Effector memory CD4-positive, alpha-beta T cell (primary cell): ENCODE results near the gene ZSCAN20.

Experiments
- DNase-seq, 3 donors: peaks; one replicate each; pipeline ENCODE4 v3.0.0-alpha.2; 2020
- H3K27ac ChIP-seq: 2 replicates; pipeline ENCODE4 v1.7.0; 2013; ENCODE audit warnings: mild to moderate bottlenecking, low read length, moderate library complexity; ENCODE audit not compliant: insufficient read depth, poor library complexity, severe bottlenecking
- H3K27me3 ChIP-seq: replicated peaks from 2 replicates; pipeline ENCODE4 v1.7.0; 2013; ENCODE audit warnings: mild to moderate bottlenecking, low read length; ENCODE audit not compliant: insufficient read depth, control insufficient read depth, poor library complexity, severe bottlenecking
- H3K36me3 ChIP-seq: 2 replicates; pipeline ENCODE4 v1.7.0; 2013; ENCODE audit warnings: mild to moderate bottlenecking, low read length, moderate library complexity; ENCODE audit not compliant: control insufficient read depth, insufficient read depth
- H3K4me1 ChIP-seq: 2 replicates; pipeline ENCODE4 v1.7.0; 2013; ENCODE audit warnings: low read length, mild to moderate bottlenecking; ENCODE audit not compliant: control insufficient read depth, insufficient read depth, poor library complexity, severe bottlenecking
- H3K4me3 ChIP-seq: 2 replicates; pipeline ENCODE4 v1.7.0; 2013; ENCODE audit warnings: low read length, low read depth, mild to moderate bottlenecking; ENCODE audit not compliant: insufficient read depth, poor library complexity, severe bottlenecking
- H3K9me3 ChIP-seq: 2 replicates; pipeline ENCODE4 v1.7.0; 2013; ENCODE audit warnings: mild to moderate bottlenecking, low read length, moderate library complexity; ENCODE audit not compliant: control insufficient read depth

Gene ZSCAN20

GRCh38 chr1:33519240-33519884, 46.9 kb downstream of the ZSCAN20 start:
- no peak for DNase-seq
- Histone ChIP-seq H3K4me3 (no peak overlapping the region), H3K9me3 (no peaks in the 10 kb centered on the region), H3K27me3 (no peaks in the 10 kb centered on the region), H3K4me1 (no peaks in the 10 kb centered on the region), H3K36me3 (no peaks in the 10 kb centered on the region), H3K27ac (no peak overlapping the region)

- Histone ChIP-seq H3K4me1 (no peaks in the 10 kb centered on the region), H3K36me3 (no peaks in the 10 kb centered on the region), H3K27ac (no peak overlapping the region), H3K27me3 (no peaks in the 10 kb centered on the region), H3K4me3 (no peak overlapping the region), H3K9me3 (no peaks in the 10 kb centered on the region)
- no peak for DNase-seq
These were observed 52.1 kb downstream of the ZSCAN20 start for GRCh38 chr1:33524586-33524985.

GRCh38 chr1:33527934-33528333, 55.5 kb downstream of the ZSCAN20 start:
- no peaks in the 10 kb centered on the region for H3K9me3 ChIP-seq
- H3K27me3 ChIP-seq, result no peaks in the 10 kb centered on the region
- H3K4me1 ChIP-seq, result no peaks in the 10 kb centered on the region
- no peak overlapping the region for H3K27ac ChIP-seq
- H3K36me3 ChIP-seq, result no peaks in the 10 kb centered on the region
- no peak for DNase-seq
- H3K4me3 ChIP-seq, result no peak overlapping the region

- Histone ChIP-seq H3K4me3 (no peak overlapping the region), H3K27me3 (no peaks in the 10 kb centered on the region), H3K4me1 (no peaks in the 10 kb centered on the region), H3K36me3 (no peaks in the 10 kb centered on the region), H3K27ac (no peak overlapping the region), H3K9me3 (no peaks in the 10 kb centered on the region)
- no peak for DNase-seq
These were observed 57.5 kb downstream of the ZSCAN20 start for GRCh38 chr1:33529957-33530356.

GRCh38 chr1:33532250-33532649, 59.8 kb downstream of the ZSCAN20 start:
- H3K4me3 ChIP-seq, result no peak overlapping the region
- H3K27ac ChIP-seq, result no peak overlapping the region
- H3K27me3 ChIP-seq, result no peaks in the 10 kb centered on the region
- no peaks in the 10 kb centered on the region for H3K4me1 ChIP-seq
- DNase-seq, result no peak
- no peaks in the 10 kb centered on the region for H3K9me3 ChIP-seq
- H3K36me3 ChIP-seq, result no peaks in the 10 kb centered on the region

- H3K27me3 ChIP-seq, result no peaks in the 10 kb centered on the region
- H3K4me1 ChIP-seq, result no peaks in the 10 kb centered on the region
- no peak overlapping the region for H3K4me3 ChIP-seq
- no peak overlapping the region for H3K27ac ChIP-seq
- no peaks in the 10 kb centered on the region for H3K36me3 ChIP-seq
- no peaks in the 10 kb centered on the region for H3K9me3 ChIP-seq
- DNase-seq, result no peak
These were observed 60.5 kb downstream of the ZSCAN20 start for GRCh38 chr1:33532936-33533335.

- H3K36me3 ChIP-seq, result no peaks in the 10 kb centered on the region
- H3K4me3 ChIP-seq, result no peak overlapping the region
- H3K27ac ChIP-seq, result no peak overlapping the region
- no peaks in the 10 kb centered on the region for H3K9me3 ChIP-seq
- no peaks in the 10 kb centered on the region for H3K4me1 ChIP-seq
- DNase-seq, result no peak
- H3K27me3 ChIP-seq, result no peaks in the 10 kb centered on the region
These were observed 62.9 kb downstream of the ZSCAN20 start for GRCh38 chr1:33535334-33535733.

GRCh38 chr1:33537885-33538284, 65.4 kb downstream of the ZSCAN20 start:
- no peak overlapping the region for H3K4me3 ChIP-seq
- H3K9me3 ChIP-seq, result no peaks in the 10 kb centered on the region
- no peak for DNase-seq
- H3K27me3 ChIP-seq, result no peaks in the 10 kb centered on the region
- H3K36me3 ChIP-seq, result no peaks in the 10 kb centered on the region
- H3K27ac ChIP-seq, result no peak overlapping the region
- H3K4me1 ChIP-seq, result no peaks in the 10 kb centered on the region

GRCh38 chr1:33541966-33542365, 69.5 kb downstream of the ZSCAN20 start:
- no peak for DNase-seq
- H3K4me3 ChIP-seq, result no peak overlapping the region

More at GRCh38 chr1:33541966-33542365, 69.5 kb downstream of the ZSCAN20 start:
- Histone ChIP-seq H3K4me1 (no peaks in the 10 kb centered on the region), H3K27me3 (no peaks in the 10 kb centered on the region), H3K9me3 (no peaks in the 10 kb centered on the region), H3K27ac (no peak overlapping the region), H3K36me3 (no peaks in the 10 kb centered on the region)
